Measurements from ENCODE around the gene PDE2A.

PDE2A gene

GRCh38 chr11:72661486-72661885 is 12.7 kb downstream of the PDE2A start:
- H3K9me3 ChIP-seq (ENCODE audit: control insufficient read depth, low read length), result no peaks in the 10 kb centered on the region
- H3K9ac ChIP-seq (ENCODE audit: low read length), result no peak overlapping the region
- peaks cover 5% of the 10 kb centered on the region for H3K27me3 ChIP-seq (ENCODE audit: control insufficient read depth, insufficient read depth, low read length)
- H3K4me1 ChIP-seq (ENCODE audit: control insufficient read depth, insufficient read depth, low read length), result no peaks in the 10 kb centered on the region
- H3K4me3 ChIP-seq (ENCODE audit: low read length), result no peak overlapping the region
- H3K36me3 ChIP-seq (ENCODE audit: control insufficient read depth, insufficient read depth, low read length), result no peaks in the 10 kb centered on the region

GRCh38 chr11:72658989-72659640 is 15.1 kb downstream of the PDE2A start:
- Histone ChIP-seq H3K4me1 (ENCODE audit: control insufficient read depth, insufficient read depth, low read length) (no peaks in the 10 kb centered on the region), H3K4me3 (ENCODE audit: low read length) (no peak overlapping the region), H3K9me3 (ENCODE audit: control insufficient read depth, low read length) (no peaks in the 10 kb centered on the region), H3K27me3 (ENCODE audit: control insufficient read depth, insufficient read depth, low read length) (peaks cover 5% of the 10 kb centered on the region), H3K9ac (ENCODE audit: low read length) (no peak overlapping the region), H3K36me3 (ENCODE audit: control insufficient read depth, insufficient read depth, low read length) (no peaks in the 10 kb centered on the region)

- Histone ChIP-seq H3K27me3 (ENCODE audit: control insufficient read depth, insufficient read depth, low read length) (peaks cover 5% of the 10 kb centered on the region), H3K36me3 (ENCODE audit: control insufficient read depth, insufficient read depth, low read length) (no peaks in the 10 kb centered on the region), H3K4me3 (ENCODE audit: low read length) (no peak overlapping the region), H3K9me3 (ENCODE audit: control insufficient read depth, low read length) (no peaks in the 10 kb centered on the region), H3K4me1 (ENCODE audit: control insufficient read depth, insufficient read depth, low read length) (no peaks in the 10 kb centered on the region), H3K9ac (ENCODE audit: low read length) (no peak overlapping the region)
Measured at GRCh38 chr11:72657411-72658100, 16.7 kb downstream of the PDE2A start.

GRCh38 chr11:72655896-72656464 is 18.2 kb downstream of the PDE2A start:
- H3K27me3 ChIP-seq (ENCODE audit: control insufficient read depth, insufficient read depth, low read length), result no peaks in the 10 kb centered on the region
- H3K4me3 ChIP-seq (ENCODE audit: low read length), result no peak overlapping the region
- H3K36me3 ChIP-seq (ENCODE audit: control insufficient read depth, insufficient read depth, low read length), result no peaks in the 10 kb centered on the region
- no peak overlapping the region for H3K9ac ChIP-seq (ENCODE audit: low read length)
- H3K9me3 ChIP-seq (ENCODE audit: control insufficient read depth, low read length), result no peaks in the 10 kb centered on the region
- H3K4me1 ChIP-seq (ENCODE audit: control insufficient read depth, insufficient read depth, low read length), result no peaks in the 10 kb centered on the region

- Histone ChIP-seq H3K27me3 (ENCODE audit: control insufficient read depth, insufficient read depth, low read length) (no peaks in the 10 kb centered on the region), H3K4me1 (ENCODE audit: control insufficient read depth, insufficient read depth, low read length) (no peaks in the 10 kb centered on the region), H3K4me3 (ENCODE audit: low read length) (no peak overlapping the region), H3K9me3 (ENCODE audit: control insufficient read depth, low read length) (no peaks in the 10 kb centered on the region), H3K36me3 (ENCODE audit: control insufficient read depth, insufficient read depth, low read length) (no peaks in the 10 kb centered on the region), H3K9ac (ENCODE audit: low read length) (no peak overlapping the region)
Measured at GRCh38 chr11:72655014-72655413, 19.2 kb downstream of the PDE2A start.

GRCh38 chr11:72653649-72654048 is 20.6 kb downstream of the PDE2A start:
- no peak overlapping the region for H3K4me3 ChIP-seq (ENCODE audit: low read length)

GRCh38 chr11:72652873-72653630 is 21.2 kb downstream of the PDE2A start:
- Histone ChIP-seq H3K9ac (ENCODE audit: low read length) (no peak overlapping the region), H3K4me1 (ENCODE audit: control insufficient read depth, insufficient read depth, low read length) (no peaks in the 10 kb centered on the region), H3K36me3 (ENCODE audit: control insufficient read depth, insufficient read depth, low read length) (no peaks in the 10 kb centered on the region), H3K27me3 (ENCODE audit: control insufficient read depth, insufficient read depth, low read length) (no peaks in the 10 kb centered on the region), H3K4me3 (ENCODE audit: low read length) (no peak overlapping the region), H3K9me3 (ENCODE audit: control insufficient read depth, low read length) (no peaks in the 10 kb centered on the region)

More at GRCh38 chr11:72653649-72654048, 20.6 kb downstream of the PDE2A start:
- H3K27me3 ChIP-seq (ENCODE audit: control insufficient read depth, insufficient read depth, low read length), result no peaks in the 10 kb centered on the region
- no peaks in the 10 kb centered on the region for H3K4me1 ChIP-seq (ENCODE audit: control insufficient read depth, insufficient read depth, low read length)
- H3K36me3 ChIP-seq (ENCODE audit: control insufficient read depth, insufficient read depth, low read length), result no peaks in the 10 kb centered on the region
- no peak overlapping the region for H3K9ac ChIP-seq (ENCODE audit: low read length)
- H3K9me3 ChIP-seq (ENCODE audit: control insufficient read depth, low read length), result no peaks in the 10 kb centered on the region

GRCh38 chr11:72652133-72652532 is 22.1 kb downstream of the PDE2A start:
- Histone ChIP-seq H3K4me1 (ENCODE audit: control insufficient read depth, insufficient read depth, low read length) (no peaks in the 10 kb centered on the region), H3K36me3 (ENCODE audit: control insufficient read depth, insufficient read depth, low read length) (no peaks in the 10 kb centered on the region), H3K27me3 (ENCODE audit: control insufficient read depth, insufficient read depth, low read length) (no peaks in the 10 kb centered on the region), H3K4me3 (ENCODE audit: low read length) (no peak overlapping the region), H3K9me3 (ENCODE audit: control insufficient read depth, low read length) (no peaks in the 10 kb centered on the region), H3K9ac (ENCODE audit: low read length) (no peak overlapping the region)

- no peak overlapping the region for H3K4me3 ChIP-seq (ENCODE audit: low read length)
Measured at GRCh38 chr11:72649215-72649976, 24.8 kb downstream of the PDE2A start.

GRCh38 chr11:72648384-72649136 is 25.7 kb downstream of the PDE2A start:
- H3K27me3 ChIP-seq (ENCODE audit: control insufficient read depth, insufficient read depth, low read length), result no peaks in the 10 kb centered on the region
- H3K9me3 ChIP-seq (ENCODE audit: control insufficient read depth, low read length), result no peaks in the 10 kb centered on the region
- no peaks in the 10 kb centered on the region for H3K36me3 ChIP-seq (ENCODE audit: control insufficient read depth, insufficient read depth, low read length)
- H3K4me3 ChIP-seq (ENCODE audit: low read length), result no peak overlapping the region
- no peaks in the 10 kb centered on the region for H3K4me1 ChIP-seq (ENCODE audit: control insufficient read depth, insufficient read depth, low read length)
- H3K9ac ChIP-seq (ENCODE audit: low read length), result no peak overlapping the region

More at GRCh38 chr11:72649215-72649976, 24.8 kb downstream of the PDE2A start:
- Histone ChIP-seq H3K36me3 (ENCODE audit: control insufficient read depth, insufficient read depth, low read length) (no peaks in the 10 kb centered on the region), H3K27me3 (ENCODE audit: control insufficient read depth, insufficient read depth, low read length) (no peaks in the 10 kb centered on the region), H3K4me1 (ENCODE audit: control insufficient read depth, insufficient read depth, low read length) (no peaks in the 10 kb centered on the region), H3K9me3 (ENCODE audit: control insufficient read depth, low read length) (no peaks in the 10 kb centered on the region), H3K9ac (ENCODE audit: low read length) (no peak overlapping the region)

- Histone ChIP-seq H3K4me3 (ENCODE audit: low read length) (no peak overlapping the region), H3K4me1 (ENCODE audit: control insufficient read depth, insufficient read depth, low read length) (no peaks in the 10 kb centered on the region), H3K9ac (ENCODE audit: low read length) (no peak overlapping the region), H3K9me3 (ENCODE audit: control insufficient read depth, low read length) (no peaks in the 10 kb centered on the region), H3K27me3 (ENCODE audit: control insufficient read depth, insufficient read depth, low read length) (peaks cover under 1% of the 10 kb centered on the region), H3K36me3 (ENCODE audit: control insufficient read depth, insufficient read depth, low read length) (no peaks in the 10 kb centered on the region)
Measured at GRCh38 chr11:72647882-72648281, 26.3 kb downstream of the PDE2A start.

Data from mucosa of stomach (tissue), 1 donor.